Endothelial cell of umbilical vein (primary cell): ENCODE results near the gene PRKX. TPM values are rescaled to one million over a fixed set of nuclear protein-coding genes. Genes with fewer than 3 reads are reported as not detected.
"Not testable (repeated sequence)": the region's sequence is repeated elsewhere in the genome, so short reads cannot be mapped to it uniquely, and the experiment has no call there.

ENCODE experiments used
- BruUV-seq: library from RNA; stranded (reverse); fragments of 400-500 nt; replicated peaks from 2 replicates; lab custom pipeline; 2021; lab: Mats Ljungman, UMichigan
- CTCF ChIA-PET: fragments of 300-600, 350-600 bp; sonication (Branson Sonifier 250); formaldehyde crosslinking; loops from one replicate; lab custom pipeline; 2021; ENCODE audit warnings: antibody characterized with exemption, inconsistent platforms; lab: Charles Lee
- POLR2A ChIA-PET: fragments of 300-600, 350-600 bp; sonication (Branson Sonifier 250); formaldehyde crosslinking; loops from one replicate; lab custom pipeline; 2021; ENCODE audit warnings: antibody characterized with exemption, inconsistent platforms; lab: Charles Lee
- DNase-seq: peaks from one replicate; pipeline ENCODE4 v3.0.0-alpha.2; 2011; ENCODE audit warnings: low read depth, low spot score
- FAIRE-seq: peaks from 2 replicates; lab custom pipeline; 2011; peaks lifted over from hg19 to GRCh38; lab: Jason Lieb, UNC
- H2AFZ ChIP-seq: 2 replicates; pipeline ENCODE4 v1.6.0; 2012; ENCODE audit warnings: low read depth, low read length, control low read depth, inconsistent platforms
- H3K27ac ChIP-seq: 2 replicates; pipeline ENCODE4 v1.5.1; 2011; ENCODE audit warnings: low read depth, mild to moderate bottlenecking, control low read depth, low read length, moderate library complexity; ENCODE audit not compliant: insufficient read depth
- H3K27me3 ChIP-seq, 2 experiments: 2 replicates each; pipeline versions ENCODE4 v1.6.0 to v1.6.1; 2011; ENCODE audit warnings: low read length in 2 of 2, mixed read lengths in 1 of 2; ENCODE audit not compliant: control insufficient read depth in 2 of 2, insufficient read depth in 2 of 2
- H3K36me3 ChIP-seq, 2 experiments: 2 replicates in 1 of 2; 3 replicates in 1 of 2; pipeline ENCODE4 v1.5.1; 2011; ENCODE audit warnings: low read length in 2 of 2, mild to moderate bottlenecking in 1 of 2, moderate library complexity in 1 of 2; ENCODE audit not compliant: control insufficient read depth in 2 of 2, insufficient read depth in 2 of 2; ENCODE audit errors: extremely low read depth in 1 of 2
- H3K4me1 ChIP-seq: 3 replicates; pipeline ENCODE4 v1.5.1; 2011; ENCODE audit warnings: mild to moderate bottlenecking, low read length; ENCODE audit not compliant: control insufficient read depth, insufficient read depth; ENCODE audit errors: extremely low read depth
- H3K4me2 ChIP-seq: 2 replicates; pipeline ENCODE4 v1.6.1; 2011; ENCODE audit warnings: low read length, control low read depth, mixed read lengths; ENCODE audit not compliant: insufficient read depth
- H3K4me3 ChIP-seq, 3 experiments: fragments of 200-600 bp in 1 of 3; sonication (generic), shearing (Covaris generic) in 1 of 3; replicated peaks in 1 of 3; 2 replicates each; pipeline ENCODE4 v1.5.1; 2011 to 2016; ENCODE audit warnings: control low read depth in 3 of 3, low read length in 3 of 3, mild to moderate bottlenecking in 2 of 3, inconsistent platforms in 1 of 3, low read depth in 1 of 3, moderate library complexity in 1 of 3; ENCODE audit not compliant: insufficient read depth in 1 of 3
- H3K79me2 ChIP-seq: 2 replicates; pipeline ENCODE4 v1.6.0; 2012; ENCODE audit warnings: low read length, inconsistent platforms; ENCODE audit not compliant: control insufficient read depth, insufficient read depth
- H3K9ac ChIP-seq: replicated peaks from 2 replicates; pipeline ENCODE3; 2011; ENCODE audit warnings: low read length, control low read depth; ENCODE audit not compliant: insufficient read depth; ENCODE audit errors: extremely low read depth
- H3K9me1 ChIP-seq: replicated peaks from 3 replicates; pipeline ENCODE4 v1.6.0; 2011; ENCODE audit warnings: mild to moderate bottlenecking, low read length; ENCODE audit not compliant: control insufficient read depth, insufficient read depth; ENCODE audit errors: extremely low read depth
- H3K9me3 ChIP-seq: replicated peaks from 2 replicates; pipeline ENCODE4 v1.5.1; 2012; ENCODE audit warnings: low read length, inconsistent platforms; ENCODE audit not compliant: control insufficient read depth, insufficient read depth
- H4K20me1 ChIP-seq: replicated peaks from 2 replicates; pipeline ENCODE3; 2011; ENCODE audit warnings: mild to moderate bottlenecking, low read length; ENCODE audit not compliant: control insufficient read depth, insufficient read depth; ENCODE audit errors: extremely low read depth
- CTCF ChIP-seq, 2 donors: IDR thresholded peaks; 1 replicate in 1 of 2; 2 replicates in 1 of 2; pipeline ENCODE4 v1.5.1; 2011; ENCODE audit warnings: low read length in 2 of 2, mild to moderate bottlenecking in 2 of 2, moderate library complexity in 2 of 2, control low read depth in 1 of 2, inconsistent platforms in 1 of 2, low read depth in 1 of 2; ENCODE audit not compliant: insufficient read depth in 1 of 2; ENCODE audit errors: extremely low read depth in 1 of 2
- EZH2 ChIP-seq: IDR thresholded peaks from 2 replicates; pipeline ENCODE4 v1.6.1; 2012; ENCODE audit warnings: borderline replicate concordance, low read depth, mild to moderate bottlenecking, moderate library complexity, low read length, inconsistent platforms; ENCODE audit not compliant: severe bottlenecking
- FOS ChIP-seq: IDR thresholded peaks from 2 replicates; pipeline ENCODE4 v1.6.1; 2011; ENCODE audit warnings: mild to moderate bottlenecking, low read length, moderate library complexity, borderline replicate concordance; ENCODE audit not compliant: insufficient read depth
- GATA2 ChIP-seq: IDR thresholded peaks from 2 replicates; pipeline ENCODE4 v1.7.0; 2011; ENCODE audit warnings: low read depth, mild to moderate bottlenecking, moderate library complexity, mixed read lengths, low read length; ENCODE audit not compliant: insufficient read length, insufficient read depth
- JUN ChIP-seq: IDR thresholded peaks from 2 replicates; pipeline ENCODE4 v1.6.1; 2011; ENCODE audit warnings: borderline replicate concordance, low read depth; ENCODE audit not compliant: insufficient read length, insufficient read depth
- MAX ChIP-seq: IDR thresholded peaks from 2 replicates; pipeline ENCODE4 v1.6.1; 2011; ENCODE audit not compliant: insufficient read depth, insufficient read length
- MYC ChIP-seq: IDR thresholded peaks from one replicate; pipeline ENCODE4 v1.6.1; 2011; ENCODE audit warnings: mild to moderate bottlenecking, low read depth, low read length
- POLR2A ChIP-seq: IDR thresholded peaks from 2 replicates; pipeline ENCODE4 v1.6.1; 2012; ENCODE audit warnings: low read depth, mild to moderate bottlenecking, control low read depth, low read length
- POLR2AphosphoS5 ChIP-seq: IDR thresholded peaks from 2 replicates; pipeline ENCODE4 v1.6.1; 2012; ENCODE audit warnings: low read depth, mild to moderate bottlenecking, control low read depth, low read length, moderate library complexity; ENCODE audit not compliant: insufficient read depth
- dilution Hi-C: fragments of 300-500 bp; cut with MboI; formaldehyde crosslinking; loops from one replicate; pipeline ENCODE4 v1.15.0; 2019; ENCODE audit warnings: low sequenced_read_pairs; ENCODE audit not compliant: extremely low pct_ligation_motif_present
- intact Hi-C: fragments of 100-400 bp; cut with micrococcal nuclease; formaldehyde crosslinking; loops from one replicate; pipeline ENCODE4 v1.10.0; 2022
- polyA plus RNA-seq, 4 experiments: library from polyadenylated mRNA; depleted of rRNA in 3 of 4; stranded (reverse) in 3 of 4; unstranded in 1 of 4; fragments of >200 nt; gene quantifications; 2 replicates each; pipeline versions ENCODE4 v1.2.1 to v1.2.3, GENCODE V29; 2011 to 2012; ENCODE audit warnings: missing spikeins in 1 of 4
- total RNA-seq: library from RNA; stranded (reverse); gene quantifications from 2 replicates; pipeline ENCODE4 v1.2.3, GENCODE V29; 2021

PRKX gene
- total and polyA plus RNA-seq, 2 donors (not counting 3 experiments of a cell fraction or from before 2014, with no cell fraction given): 11.2 to 27.5 TPM

DNA sequence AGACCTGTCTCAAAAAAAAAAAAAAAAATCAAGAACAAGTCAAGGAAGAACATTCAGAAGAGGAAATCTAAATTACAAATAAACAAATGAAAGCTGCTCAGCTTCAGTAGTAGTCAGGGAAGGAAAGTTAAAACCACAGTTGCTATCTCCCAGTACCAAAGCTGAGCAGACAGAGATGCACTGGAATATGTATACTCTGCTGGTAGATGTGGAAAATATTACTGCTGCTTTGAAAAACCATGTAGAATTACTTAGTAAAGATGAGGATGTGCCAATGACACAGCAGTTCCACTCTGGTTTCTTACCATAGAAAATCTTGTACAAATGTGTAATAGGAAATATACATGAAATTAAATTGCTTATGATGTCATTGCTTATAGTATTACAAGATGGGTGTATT lies 25.1 kb upstream of the PRKX start:
- H3K4me2 ChIP-seq: no peak overlapping the region
- FAIRE-seq (no peak), DNase-seq (no peak)
- no peaks in the 10 kb centered on the region for H3K79me2 ChIP-seq
- H3K4me1 ChIP-seq: no peaks in the 10 kb centered on the region
- ChIA-PET POLR2A (no interaction called here), CTCF (no interaction called here)
- dilution Hi-C loops: no loop called here
- H3K36me3 ChIP-seq: no peaks in the 10 kb centered on the region
- no peak for TF ChIP-seq POLR2AphosphoS5
- no peak for TF ChIP-seq FOS
- no peak for TF ChIP-seq MAX
- no peak for TF ChIP-seq JUN
- no peak for TF ChIP-seq EZH2
- TF ChIP-seq POLR2A: no peak
- TF ChIP-seq GATA2: no peak
- TF ChIP-seq MYC: no peak
- TF ChIP-seq CTCF (IDR thresholded peaks at IDR 0.05; ENCODE audit: extremely low read depth in 1 of 2, insufficient read depth in 1 of 2, low read depth in 1 of 2, low read length in 2 of 2): no peak
- H3K9me1 ChIP-seq: no peaks in the 10 kb centered on the region
- no peaks in the 10 kb centered on the region for H3K9me3 ChIP-seq
- no peak overlapping the region for H3K4me3 ChIP-seq
- no peaks in the 10 kb centered on the region for H3K27me3 ChIP-seq
- no TSS peak for BruUV-seq
- no peaks in the 10 kb centered on the region for H4K20me1 ChIP-seq
- no peak overlapping the region for H3K27ac ChIP-seq
- no peak overlapping the region for H2AFZ ChIP-seq
- intact Hi-C loops: no loop called here
- H3K9ac ChIP-seq: no peak overlapping the region

DNA sequence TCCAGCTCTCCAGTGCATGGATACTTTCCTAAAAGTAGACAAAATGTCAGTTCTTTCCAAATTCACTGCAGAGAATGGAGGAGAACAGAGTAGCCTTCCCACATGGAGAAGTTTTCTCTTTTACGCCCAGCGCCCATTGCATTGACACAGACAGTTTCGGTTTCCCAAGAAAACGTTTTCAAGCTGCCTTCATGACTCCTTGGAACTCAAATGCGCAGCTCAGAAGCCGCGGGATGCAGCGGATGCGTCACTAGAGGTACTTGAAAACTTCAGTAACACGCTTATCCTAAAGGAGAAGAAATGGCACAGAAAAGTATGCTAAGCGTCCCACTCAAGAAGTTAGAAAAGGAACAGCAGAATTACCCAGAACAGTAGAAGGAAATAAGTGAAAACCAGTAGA lies 23.1 kb upstream of the PRKX start:
- H3K4me1 ChIP-seq, POLR2A ChIA-PET, DNase-seq, H3K27me3 ChIP-seq, H2AFZ ChIP-seq, FAIRE-seq, H3K9me1 ChIP-seq, BruUV-seq, CTCF ChIA-PET, H3K9ac ChIP-seq, H3K4me3 ChIP-seq, H4K20me1 ChIP-seq, H3K79me2 ChIP-seq, H3K9me3 ChIP-seq, H3K27ac ChIP-seq, H3K36me3 ChIP-seq, H3K4me2 ChIP-seq, dilution Hi-C loops, intact Hi-C loops: not testable (repeated sequence)

- dilution Hi-C loops, H3K27me3 ChIP-seq, H3K4me1 ChIP-seq, H3K27ac ChIP-seq, H3K9me3 ChIP-seq, DNase-seq, H3K9me1 ChIP-seq, H3K79me2 ChIP-seq, H3K36me3 ChIP-seq, BruUV-seq, CTCF ChIA-PET, POLR2A ChIA-PET, H3K4me3 ChIP-seq, FAIRE-seq, H4K20me1 ChIP-seq, intact Hi-C loops, H3K9ac ChIP-seq, H3K4me2 ChIP-seq, H2AFZ ChIP-seq: not testable (repeated sequence)
Measured at GRCh38 chrX:3735891-3736290, 22.4 kb upstream of the PRKX start.
